GM20000 (cell line): ENCODE results near the gene NUPR1.

Source experiments
- DNase-seq: peaks from one replicate; pipeline ENCODE4 v3.0.0; 2012; ENCODE audit warnings: low spot score
- CTCF ChIP-seq: IDR thresholded peaks from 2 replicates; pipeline ENCODE4 v1.5.1; 2012; ENCODE audit warnings: mild to moderate bottlenecking, control low read depth; ENCODE audit errors: extremely low read depth, missing control alignments

Gene NUPR1

GRCh38 chr16:28498666-28499381, 40.0 kb downstream of the NUPR1 start:
- no peak for DNase-seq
- TF ChIP-seq CTCF, result no peak

- no peak for TF ChIP-seq CTCF
- no peak for DNase-seq
Measured at GRCh38 chr16:28497861-28498599, 40.7 kb downstream of the NUPR1 start.

DNA sequence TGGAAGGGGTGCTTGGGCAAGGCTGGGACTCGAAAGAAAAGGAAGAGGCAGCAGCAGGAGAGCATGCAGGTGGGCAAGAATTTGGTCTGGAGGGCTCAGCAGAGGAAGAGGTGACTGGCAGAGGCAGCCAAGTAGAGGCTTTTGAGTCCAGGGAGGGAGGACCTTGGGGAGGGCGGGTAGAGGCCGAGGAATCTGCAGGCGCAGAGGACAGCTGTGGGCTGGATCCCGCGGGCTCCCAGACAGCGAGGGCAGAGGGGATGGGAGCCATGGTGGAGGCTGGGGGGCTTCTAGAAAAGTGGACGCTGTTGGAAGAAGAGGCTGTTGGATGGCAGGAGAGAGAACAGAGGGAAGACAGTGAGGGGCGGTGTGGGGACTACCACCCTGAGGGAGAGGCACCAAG, 41.4 kb downstream of the NUPR1 start:
- no peak for TF ChIP-seq CTCF
- no peak for DNase-seq

- TF ChIP-seq CTCF, result no peak
- no peak for DNase-seq
Measured at GRCh38 chr16:28496844-28497243, 41.9 kb downstream of the NUPR1 start.

DNA sequence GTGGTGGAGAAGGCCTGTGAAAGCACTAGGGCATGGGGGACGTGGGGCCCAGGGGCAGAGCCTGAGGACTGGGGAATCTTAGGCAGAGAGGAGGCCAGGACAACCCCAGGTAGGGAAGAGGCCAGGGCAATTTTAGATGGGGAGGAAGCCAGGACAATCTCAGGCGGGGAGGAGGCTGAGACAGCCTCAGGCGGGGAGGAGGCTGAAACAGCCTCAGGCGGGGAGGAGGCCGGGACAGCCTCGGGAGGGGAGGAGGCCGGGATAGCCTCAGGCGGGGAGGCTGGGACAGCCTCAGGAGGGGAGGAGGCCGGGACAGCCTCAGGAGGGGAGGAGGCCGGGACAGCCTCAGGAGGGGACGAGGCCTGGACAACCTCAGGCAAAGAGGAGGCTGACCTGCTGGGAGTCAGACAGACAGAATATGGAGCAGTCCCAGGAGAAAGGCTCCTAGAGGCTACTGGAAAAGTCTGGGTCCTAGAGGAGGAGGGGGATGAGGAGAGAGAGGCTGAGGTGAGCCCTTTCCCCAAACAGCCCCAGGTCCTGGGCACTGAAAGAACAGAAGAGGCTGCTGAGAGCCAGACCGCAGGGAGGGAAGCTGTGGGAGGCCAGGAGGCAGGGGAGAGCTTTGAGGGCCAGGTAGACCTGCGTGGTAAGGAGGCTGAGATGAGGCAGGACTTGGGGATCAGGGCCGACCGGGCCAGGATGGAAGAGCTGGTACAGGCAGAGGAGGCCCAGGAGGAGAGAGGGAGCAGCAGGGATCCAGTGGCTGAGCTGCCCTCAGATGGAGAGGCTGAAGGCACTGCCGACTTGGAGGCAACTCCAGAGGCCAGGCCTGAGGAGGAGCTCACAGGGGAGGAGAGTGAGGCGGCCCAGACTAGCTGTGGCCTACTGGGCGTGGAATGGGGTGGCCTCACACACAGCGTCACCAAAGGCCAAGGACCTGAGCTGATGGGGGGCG, 42.7 kb downstream of the NUPR1 start:
- DNase-seq, result no peak
- no peak for TF ChIP-seq CTCF

- DNase-seq, result no peak
- no peak for TF ChIP-seq CTCF
Measured at GRCh38 chr16:28495098-28495793, 43.5 kb downstream of the NUPR1 start.
